Upper lobe of left lung (tissue), 6 donors: ENCODE results near the gene AGXT. TPM values are rescaled to one million over a fixed set of nuclear protein-coding genes. Genes with fewer than 3 reads are reported as not detected.

Source experiments
- ATAC-seq, 2 donors: fragments of 200-7000 bp; cut with Tn5 transposase; one replicate each; pipeline ENCODE4 v1.9.1; 2022; ENCODE audit warnings: mild to moderate bottlenecking in 2 of 2, moderate library complexity in 2 of 2; ENCODE audit not compliant: low FRiP score in 2 of 2
- DNase-seq, 2 donors: peaks; one replicate each; pipeline ENCODE4 v3.0.0-alpha.2; 2019 to 2020
- H3K27ac ChIP-seq, 4 donors: fragments of 200-600 bp; sonication (generic); one replicate each; pipeline ENCODE4 v1.5.1; 2016 to 2019
- H3K27me3 ChIP-seq, 4 donors: fragments of 200-600 bp; sonication (generic); one replicate each; pipeline ENCODE4 v1.5.1; 2017 to 2019
- H3K36me3 ChIP-seq, 4 donors: fragments of 200-600 bp; sonication (generic); one replicate each; pipeline ENCODE4 v1.5.1; 2016 to 2019
- H3K4me1 ChIP-seq, 4 donors: fragments of 200-600 bp; sonication (generic); one replicate each; pipeline ENCODE4 v1.5.1; 2018 to 2019
- H3K4me3 ChIP-seq, 4 donors: fragments of 200-600 bp; sonication (generic); one replicate each; pipeline ENCODE4 v1.5.1; 2017 to 2019; ENCODE audit warnings: mild to moderate bottlenecking in 2 of 4, moderate library complexity in 1 of 4
- H3K9me3 ChIP-seq, 4 donors: fragments of 200-600 bp; sonication (generic); one replicate each; pipeline ENCODE4 v1.5.1; 2018 to 2019
- CTCF ChIP-seq, 6 experiments: fragments of 450-650 bp in 4 of 6; fragments of 200-600 bp in 2 of 6; sonication (generic) in 2 of 6; IDR thresholded peaks; one replicate each; pipeline ENCODE4 v1.5.1; 2016 to 2019; ENCODE audit warnings: antibody characterized with exemption in 6 of 6
- EP300 ChIP-seq, 4 donors: sonication (generic); formaldehyde crosslinking; IDR thresholded peaks; one replicate each; pipeline ENCODE4 v1.5.1; 2017; ENCODE audit warnings: antibody characterized with exemption in 4 of 4, control low read depth in 2 of 4
- POLR2A ChIP-seq, 4 donors: fragments of 450-650 bp; IDR thresholded peaks; one replicate each; pipeline ENCODE4 v1.5.1; 2016 to 2017; ENCODE audit warnings: antibody characterized with exemption in 4 of 4, mild to moderate bottlenecking in 2 of 4
- POLR2AphosphoS5 ChIP-seq, 2 donors: sonication (generic); formaldehyde crosslinking; IDR thresholded peaks; one replicate each; pipeline ENCODE4 v1.5.1; 2017; ENCODE audit warnings: antibody characterized with exemption in 2 of 2
- WGBS, 2 donors: methylation state at CpG; one replicate each; pipeline ENCODE4 v1.1.5; 2017 to 2018; 5-methylcytosine and 5-hydroxymethylcytosine counted together
- total RNA-seq, 6 donors: library from RNA; depleted of rRNA in 4 of 6; stranded (reverse); fragments of >200 nt in 4 of 6; gene quantifications; one replicate each; pipeline versions ENCODE4 v1.1.0 to v1.2.1, GENCODE V29; 2016 to 2021
- donor health status: DM: no; HTN: no; CAD: no; lungs with moderate emphysema.
- donor health status: DM: no; HTN: yes; CAD: no; lungs with severe emphysema.

AGXT gene
- total RNA-seq, 6 donors from 2014 or later: 0.30 to 0.46 (median 0.44) TPM; not detected in 3

GRCh38 chr2:240888890-240889573 is 20.4 kb downstream of the AGXT start:
- peak in 1 of 2 donors; percentile 48 for DNase-seq
- no peak for ATAC-seq

GRCh38 chr2:240889601-240890560 is 21.3 kb downstream of the AGXT start:
- ATAC-seq (no peak), DNase-seq (peak in 1 of 2 donors; percentile 81)
- H3K27ac ChIP-seq: no peak overlapping the region
- H3K9me3 ChIP-seq: no peaks in the 10 kb centered on the region
- H3K27me3 ChIP-seq: no peaks in the 10 kb centered on the region
- TF ChIP-seq EP300 (IDR thresholded peaks at IDR 0.05) (no peak), POLR2A (IDR thresholded peaks at IDR 0.05) (no peak), POLR2AphosphoS5 (IDR thresholded peaks at IDR 0.05) (no peak), CTCF (IDR thresholded peaks at IDR 0.05) (no peak)
- 87 to 93% methylated on average over 17 to 22 of the region's 38 CpGs for WGBS, 2 donors
- no peak overlapping the region for H3K4me3 ChIP-seq
- H3K4me1 ChIP-seq: no peaks in the 10 kb centered on the region
- no peaks in the 10 kb centered on the region for H3K36me3 ChIP-seq

More at GRCh38 chr2:240888890-240889573, 20.4 kb downstream of the AGXT start:
- no peaks in the 10 kb centered on the region for H3K4me1 ChIP-seq
- no peaks in the 10 kb centered on the region for H3K36me3 ChIP-seq
- no peaks in the 10 kb centered on the region for H3K27me3 ChIP-seq
- TF ChIP-seq CTCF (IDR thresholded peaks at IDR 0.05) (no peak), EP300 (IDR thresholded peaks at IDR 0.05) (no peak)
- H3K27ac ChIP-seq: no peak overlapping the region
- no peaks in the 10 kb centered on the region for H3K9me3 ChIP-seq
- WGBS, 2 donors: 75 to 92% methylated on average over 6 to 11 of the region's 11 CpGs
- no peak overlapping the region for H3K4me3 ChIP-seq

GRCh38 chr2:240890691-240891090 is 22.1 kb downstream of the AGXT start:
- Histone ChIP-seq H3K4me1 (no peaks in the 10 kb centered on the region), H3K27me3 (no peaks in the 10 kb centered on the region), H3K4me3 (no peak overlapping the region), H3K27ac (no peak overlapping the region), H3K9me3 (no peaks in the 10 kb centered on the region), H3K36me3 (no peaks in the 10 kb centered on the region)
- no peak for TF ChIP-seq CTCF (IDR thresholded peaks at IDR 0.05)
- no peak for TF ChIP-seq POLR2A (IDR thresholded peaks at IDR 0.05)
- TF ChIP-seq EP300 (IDR thresholded peaks at IDR 0.05): no peak
- no peak for TF ChIP-seq POLR2AphosphoS5 (IDR thresholded peaks at IDR 0.05)
- ATAC-seq (no peak), DNase-seq (peak in 1 of 2 donors; percentile 61)
- whole genome bisulfite sequencing, 2 donors: 89% methylated on average over 8 to 11 of the region's 14 CpGs

- DNase-seq (peak in 1 of 2 donors; percentile 67), ATAC-seq (no peak)
- Histone ChIP-seq H3K36me3 (no peaks in the 10 kb centered on the region), H3K4me3 (no peak overlapping the region), H3K4me1 (peaks cover 0 to 5% (median 0%) of the 10 kb centered on the region in 4 donors), H3K9me3 (no peaks in the 10 kb centered on the region), H3K27me3 (no peaks in the 10 kb centered on the region), H3K27ac (no peak overlapping the region)
- no peak for TF ChIP-seq CTCF (IDR thresholded peaks at IDR 0.05)
- no peak for TF ChIP-seq POLR2A (IDR thresholded peaks at IDR 0.05)
- no peak for TF ChIP-seq POLR2AphosphoS5 (IDR thresholded peaks at IDR 0.05)
- no peak for TF ChIP-seq EP300 (IDR thresholded peaks at IDR 0.05)
- WGBS, 2 donors: 85 to 87% methylated on average over 8 to 20 of the region's 20 CpGs
These were observed 23.1 kb downstream of the AGXT start for GRCh38 chr2:240891492-240892340.
